ENCODE results near the gene XRCC1.

The XRCC1 gene

DNA sequence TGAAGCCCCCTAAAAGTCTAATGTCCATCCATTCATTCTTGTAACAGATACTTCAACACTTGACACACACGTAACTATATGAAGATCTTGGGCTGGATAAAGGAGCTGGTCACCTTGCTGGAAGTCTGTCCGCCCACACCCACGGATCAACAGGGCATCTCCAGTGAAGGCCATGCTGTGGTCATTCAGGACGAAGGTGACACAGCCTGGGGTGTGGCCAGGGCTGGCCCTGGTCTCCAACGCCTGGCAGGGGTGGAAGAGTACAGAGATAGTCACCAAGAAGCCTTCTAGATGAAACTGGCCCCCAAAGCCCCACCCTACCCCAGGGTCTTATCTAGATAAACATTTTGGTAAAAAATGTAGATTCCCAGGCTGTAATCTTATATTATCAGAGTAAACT lies 64.0 kb downstream of the XRCC1 start:
- DNase-seq = no peak

DNA sequence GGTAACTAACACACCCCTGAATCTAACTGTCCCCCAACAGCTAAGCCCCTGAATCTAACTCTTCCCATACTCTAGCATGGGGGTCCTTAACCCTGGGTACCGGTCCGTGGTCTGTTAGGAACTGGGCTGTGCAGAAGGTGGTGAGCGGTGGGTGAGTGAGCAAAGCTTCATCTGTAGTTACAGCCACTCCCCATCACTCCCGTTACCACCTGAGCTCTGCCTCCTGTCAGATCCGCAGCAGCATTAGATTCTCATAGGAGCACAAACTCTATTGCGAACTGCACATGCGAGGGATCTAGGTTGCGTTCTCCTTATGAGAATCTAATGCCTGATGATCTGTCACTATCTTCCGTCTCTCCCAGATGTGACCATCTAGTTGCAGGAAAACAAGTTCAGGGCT lies 64.6 kb downstream of the XRCC1 start:
- no peak for DNase-seq

DNA sequence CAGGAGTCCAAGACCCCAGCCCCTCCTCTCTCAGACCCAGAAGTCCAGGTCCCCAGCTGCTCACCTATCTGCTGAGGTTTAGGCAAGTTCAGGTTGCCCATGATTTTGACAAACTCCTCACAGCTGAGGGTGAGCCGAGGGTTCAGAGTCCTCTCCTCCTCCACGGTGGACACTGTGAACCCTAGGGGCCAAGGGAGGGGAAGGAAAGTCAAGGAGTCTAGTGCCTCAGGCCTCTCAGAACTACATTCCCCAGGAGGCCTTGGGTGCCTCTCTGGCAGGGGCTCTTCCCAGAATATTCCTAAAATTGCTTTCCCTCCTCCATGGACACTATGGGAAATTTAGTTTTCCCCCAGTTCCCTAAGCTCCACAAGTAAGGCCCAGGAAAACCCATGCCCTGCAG lies 67.4 kb downstream of the XRCC1 start:
- no peak for DNase-seq

DNA sequence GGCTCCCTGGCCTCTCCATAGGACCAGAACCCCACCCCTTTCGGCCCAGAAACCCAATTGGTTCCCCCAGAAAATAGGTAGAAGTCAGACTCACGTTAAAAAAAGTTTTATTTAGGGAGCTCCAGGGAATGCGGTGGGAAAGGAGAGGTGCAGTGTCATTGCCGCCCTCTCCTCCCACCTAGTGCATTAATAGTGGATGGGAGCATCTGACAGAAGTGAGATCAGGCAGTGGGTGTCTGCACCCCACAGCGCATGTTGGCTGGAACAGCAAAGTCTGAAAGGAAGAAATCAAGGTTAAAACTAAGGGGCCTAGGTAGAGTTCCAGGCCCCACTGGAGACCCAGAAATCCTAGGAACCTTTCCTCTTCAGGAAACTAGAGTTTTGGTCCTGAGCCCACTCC lies 68.7 kb downstream of the XRCC1 start:
- DNase-seq = no peak

DNA sequence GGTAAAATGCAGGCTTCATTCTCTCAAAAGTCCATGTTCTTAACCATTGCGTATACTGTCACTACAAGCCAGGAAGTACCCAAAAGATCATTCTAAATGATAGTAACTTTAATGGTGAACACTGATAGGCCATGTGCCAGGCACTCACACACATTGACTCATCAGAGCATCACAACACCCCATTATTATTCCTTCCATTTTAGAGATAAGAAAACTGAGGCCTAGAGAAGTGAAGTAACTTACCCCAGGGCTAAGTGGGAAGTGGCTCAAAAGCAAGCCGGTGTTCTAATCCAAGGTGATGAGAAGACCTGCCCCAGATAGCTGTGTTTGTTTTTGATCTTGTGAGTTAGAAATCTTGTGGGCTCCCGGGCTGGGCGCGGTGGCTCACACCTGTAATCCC lies 69.4 kb downstream of the XRCC1 start:
- no peak for DNase-seq

DNA sequence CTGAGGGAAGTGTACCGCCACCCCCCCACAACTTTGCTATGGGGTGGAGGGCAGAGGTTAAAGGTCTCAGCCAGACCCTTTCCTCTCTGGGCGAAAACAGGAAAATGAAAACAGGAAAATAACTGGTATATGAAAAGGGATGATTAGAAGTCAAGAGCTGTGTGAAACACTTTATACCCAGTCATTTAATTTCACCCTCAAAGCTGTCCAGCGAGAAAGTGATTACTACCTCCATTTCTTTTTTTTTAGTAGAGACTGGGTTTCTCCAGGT lies 70.2 kb downstream of the XRCC1 start:
- no peak for DNase-seq

DNA sequence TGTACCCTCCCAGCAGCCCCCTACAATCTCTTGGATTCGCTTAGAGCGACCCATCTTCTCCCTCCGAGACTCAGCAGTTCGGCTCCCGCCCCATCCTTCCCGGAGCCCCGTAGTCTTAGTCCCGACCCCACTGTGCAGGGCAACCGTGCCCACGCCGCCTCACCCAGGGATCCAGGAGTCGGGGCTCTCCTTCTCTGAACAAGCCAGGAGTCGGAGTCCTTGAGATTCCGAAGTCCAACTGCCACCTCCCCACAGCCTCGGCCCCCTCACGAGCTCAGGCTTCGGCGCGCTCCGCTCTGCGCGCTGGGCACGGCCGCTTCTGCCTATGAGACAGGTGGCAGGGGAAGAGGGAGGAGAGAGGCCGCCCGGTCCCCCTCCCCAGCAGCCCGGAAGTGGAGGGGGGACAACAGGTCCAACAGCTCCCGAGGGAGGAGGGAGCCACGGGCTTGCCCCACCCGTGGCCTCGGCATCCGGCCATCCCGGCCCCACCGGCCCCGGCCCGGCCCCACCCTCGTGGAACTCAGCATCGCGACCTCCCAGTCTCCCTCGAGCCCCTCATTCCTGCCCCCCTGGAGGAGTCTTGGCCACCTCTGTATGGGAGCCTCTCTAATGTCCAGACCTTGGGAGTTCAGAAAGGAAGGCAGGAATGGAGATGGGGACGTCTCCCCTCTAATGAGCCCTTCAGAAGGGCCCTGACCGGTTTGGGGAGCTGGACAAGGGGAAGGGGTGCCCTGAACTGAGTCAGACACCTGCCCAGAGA lies 70.7 kb downstream of the XRCC1 start, which contains the start of gene PHLDB3:
Gene PHLDB3 (minus strand): TSS at position 321 of the 760 bp plus-strand sequence. CDS start 628 bp downstream, outside the sequence.
- no peak for DNase-seq

DNA sequence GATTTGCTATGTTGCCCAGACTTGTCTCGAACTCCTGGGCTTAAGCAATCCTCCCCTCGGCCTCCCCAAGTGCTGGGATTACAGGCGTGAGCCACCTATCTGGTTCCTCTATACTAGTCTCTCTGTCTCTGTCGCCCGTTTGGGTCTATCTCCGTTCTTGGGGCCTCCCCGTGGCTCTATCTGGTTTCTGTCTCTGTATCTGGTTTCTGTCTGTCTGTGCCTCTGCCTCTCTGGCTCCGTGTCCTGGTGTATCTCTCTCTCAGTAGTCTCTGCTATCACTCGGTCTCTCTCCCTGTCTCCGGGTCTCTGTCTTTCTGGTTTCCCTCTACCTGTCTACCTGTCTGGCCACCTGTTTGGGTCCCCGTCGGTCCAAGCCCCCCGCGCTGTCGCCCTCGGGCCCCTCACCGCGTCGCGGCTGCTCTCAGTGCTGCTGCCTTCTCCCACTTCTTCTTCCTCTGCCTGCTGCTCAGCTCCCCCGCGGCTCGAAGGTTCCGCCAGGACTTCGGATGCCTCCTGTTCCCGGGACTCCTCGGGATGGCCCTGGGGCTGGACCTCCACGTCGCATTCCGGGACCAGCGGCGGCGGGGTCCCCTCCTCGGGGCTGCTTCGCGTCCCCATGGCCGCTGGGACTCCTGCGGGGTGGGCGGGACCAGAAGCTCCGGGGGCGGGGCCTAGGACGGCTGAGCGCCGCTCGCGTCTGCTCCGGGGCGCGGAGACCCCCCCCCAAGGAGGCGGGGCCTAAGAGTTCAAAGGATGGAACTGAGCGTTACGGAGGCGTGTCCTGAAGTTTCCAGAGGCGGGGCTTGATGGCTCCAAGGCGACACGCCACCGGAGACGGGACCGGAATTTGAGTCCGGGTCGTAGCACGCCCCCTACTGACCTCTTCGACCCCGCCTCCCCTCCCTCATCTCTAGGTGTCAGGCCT lies 71.6 kb downstream of the XRCC1 start:
- peak; percentile 90 for DNase-seq

DNA sequence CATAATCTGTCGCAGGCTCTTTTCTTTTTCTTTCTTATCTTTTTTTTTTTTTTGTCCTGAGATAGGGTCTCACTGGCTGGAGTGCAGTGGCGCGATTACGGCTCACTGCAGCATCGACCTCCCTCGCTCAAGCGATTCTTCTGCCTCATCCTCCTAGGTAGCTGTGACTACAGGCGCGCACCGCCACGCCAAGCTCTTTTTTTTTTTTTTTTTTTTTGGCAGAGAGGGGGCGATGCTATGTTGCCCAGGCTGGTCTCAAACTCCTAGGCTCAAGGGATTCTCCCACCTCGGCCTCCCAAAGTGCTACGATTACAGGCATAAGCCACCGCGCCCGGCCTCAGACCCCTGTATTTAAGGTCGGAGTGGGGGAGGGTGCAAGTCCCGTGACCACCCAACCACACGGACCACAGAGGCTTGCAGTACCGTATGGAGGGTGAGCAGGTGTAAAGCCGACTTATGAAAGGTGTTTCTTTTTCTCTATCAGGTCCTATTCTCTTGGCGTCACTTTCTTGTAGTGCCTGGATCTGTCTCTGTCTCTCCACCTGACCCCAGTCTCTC lies 72.8 kb downstream of the XRCC1 start:
- no peak for DNase-seq

DNA sequence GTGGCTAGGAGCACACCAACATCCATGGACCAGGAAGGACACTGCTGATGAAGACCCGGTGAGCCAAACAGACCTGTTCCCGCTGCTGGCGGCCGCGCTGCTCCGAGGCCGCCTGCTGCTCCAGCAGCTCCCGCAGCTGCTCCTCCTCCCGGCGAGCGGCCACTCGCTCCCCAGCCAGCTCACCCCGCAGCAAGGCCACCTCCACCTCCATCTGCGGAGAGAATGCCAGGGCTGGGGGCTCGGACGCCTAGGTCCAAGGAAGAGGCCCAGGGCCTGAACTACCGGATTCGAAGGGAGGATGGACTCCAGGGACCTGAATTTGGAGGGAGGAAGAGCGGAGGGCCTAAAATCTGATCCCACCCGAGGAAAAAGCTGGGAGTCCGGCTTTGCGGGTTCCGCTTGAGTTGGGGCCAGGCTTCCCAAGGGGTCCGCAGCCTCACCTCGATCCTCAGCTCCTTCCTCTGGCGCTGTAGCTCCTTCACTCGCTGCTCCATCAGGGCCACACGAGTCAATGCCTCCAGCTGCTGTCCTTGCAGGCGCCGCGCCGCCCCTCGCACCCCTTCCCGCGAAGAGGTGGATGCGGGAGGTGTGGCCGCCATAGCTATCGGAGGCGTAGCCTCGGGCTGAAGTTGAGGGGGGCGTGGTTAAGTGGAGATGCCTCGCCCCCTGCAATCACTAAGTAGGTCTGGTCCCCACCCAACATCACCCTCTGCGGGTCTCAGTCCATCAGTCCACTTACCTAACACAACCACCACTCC lies 73.5 kb downstream of the XRCC1 start:
- DNase-seq = no peak

DNA sequence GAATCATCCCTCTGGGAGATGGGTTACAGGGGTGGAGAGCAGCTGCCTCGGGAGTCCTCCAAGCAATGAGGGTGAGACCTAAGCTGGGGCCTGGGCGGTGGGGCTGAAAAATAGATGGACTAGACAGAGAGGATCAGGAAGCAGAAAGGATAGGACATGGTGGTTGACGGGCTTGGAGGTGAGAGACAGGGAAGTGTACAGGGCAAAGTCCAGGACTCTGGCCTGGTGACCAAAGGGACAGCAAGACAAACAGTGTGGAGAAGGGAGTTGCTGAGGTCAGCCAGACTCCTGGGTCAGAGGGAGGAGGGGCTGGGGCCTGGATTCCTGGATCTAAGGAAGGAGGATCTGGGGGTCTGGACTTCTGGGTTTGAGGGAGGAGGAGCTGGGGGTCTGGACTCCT lies 76.3 kb downstream of the XRCC1 start:
- DNase-seq = no peak

DNA sequence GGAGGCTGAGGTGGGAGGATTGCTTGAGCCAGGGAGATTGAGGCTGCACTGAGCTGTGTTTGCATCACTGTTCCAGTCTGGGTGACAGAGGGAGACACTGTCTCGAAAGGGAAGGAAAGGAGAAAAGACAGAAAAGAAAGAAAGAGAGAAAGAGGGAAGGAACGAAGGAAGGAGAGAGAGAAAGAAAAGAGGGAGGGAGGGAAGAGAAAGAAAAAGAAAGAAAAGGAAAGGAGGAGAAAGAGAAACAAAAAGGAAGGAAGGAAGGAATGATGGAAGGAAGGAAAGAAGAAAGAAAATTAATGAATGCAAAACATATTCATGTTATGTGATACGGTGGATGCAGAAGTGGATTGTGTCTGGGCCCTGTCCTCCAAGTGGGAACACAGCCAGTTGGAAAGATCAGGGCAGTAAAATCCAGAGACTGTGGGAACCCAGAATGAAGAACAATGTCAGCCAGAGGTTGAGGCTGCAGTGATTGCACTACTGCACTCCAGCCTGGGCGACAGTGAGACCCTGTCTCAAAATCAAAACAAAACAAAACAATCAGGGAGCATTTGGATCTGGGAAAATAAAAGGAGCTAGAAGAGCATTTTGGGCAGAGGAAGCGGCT lies 77.0 kb downstream of the XRCC1 start:
- DNase-seq = no peak

DNA sequence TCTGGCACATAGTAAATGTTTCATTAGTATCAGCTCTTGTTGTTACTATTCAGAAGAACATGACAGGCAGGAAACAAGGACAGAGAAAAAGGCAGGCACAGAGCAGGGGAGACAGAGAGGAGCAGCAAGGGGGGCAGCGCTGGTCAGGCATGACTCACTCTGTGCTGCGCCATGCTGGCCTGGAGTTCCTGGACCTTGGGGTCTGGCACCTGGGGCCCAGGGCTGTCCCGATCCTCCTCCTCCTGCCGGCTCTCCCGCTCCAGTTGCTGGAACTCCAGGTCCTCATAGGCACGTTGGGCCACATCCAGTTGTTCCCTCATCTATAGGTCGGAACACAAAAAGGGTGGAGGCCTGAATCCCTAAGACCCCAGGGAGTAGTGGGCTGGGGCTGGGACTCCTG lies 78.4 kb downstream of the XRCC1 start:
- no peak for DNase-seq

DNA sequence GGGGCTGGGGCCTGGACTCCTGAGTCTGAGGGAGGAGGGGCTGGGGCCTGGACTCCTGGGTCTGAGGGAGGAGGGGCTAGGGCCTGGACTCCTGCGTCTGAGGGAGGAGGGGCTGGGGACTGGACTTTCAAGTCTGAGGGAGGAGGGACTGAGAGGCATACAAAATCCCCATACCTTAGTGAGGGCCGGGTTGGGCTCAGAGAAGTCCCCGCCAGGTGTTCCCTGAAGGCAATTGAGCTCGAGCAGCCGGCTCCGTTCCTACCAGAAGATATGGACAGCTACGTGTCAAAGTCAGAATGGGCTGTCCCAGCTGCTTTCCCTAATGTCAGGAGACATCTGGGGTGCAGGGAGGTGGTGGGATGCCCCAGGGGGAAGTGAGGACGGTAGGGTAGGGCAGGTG lies 80.2 kb downstream of the XRCC1 start:
- no peak for DNase-seq
